ENCODE measurements around the gene GPC1.

GPC1 gene

GRCh38 chr2:240452462-240453256 is 17.2 kb downstream of the GPC1 start:
- DNase-seq, result peak; percentile 60 to 97 (median 75)
- intact Hi-C loops (cut with DNase I), result no loop called here

GRCh38 chr2:240453461-240454105 is 18.1 kb downstream of the GPC1 start:
- intact Hi-C loops (cut with DNase I), result no loop called here
- DNase-seq, result peak in 7 of 10 donors; percentile 2 to 83 (median 24)

- DNase-seq, result peak in 5 of 10 donors; percentile 43 to 95 (median 88)
- intact Hi-C loops (cut with DNase I), result no loop called here
Measured at GRCh38 chr2:240454106-240454901, 18.8 kb downstream of the GPC1 start.

GRCh38 chr2:240455272-240455646 is 19.8 kb downstream of the GPC1 start:
- intact Hi-C loops (cut with DNase I), result no loop called here
- peak in 3 of 10 donors; percentile 5 to 69 (median 56) for DNase-seq

DNA sequence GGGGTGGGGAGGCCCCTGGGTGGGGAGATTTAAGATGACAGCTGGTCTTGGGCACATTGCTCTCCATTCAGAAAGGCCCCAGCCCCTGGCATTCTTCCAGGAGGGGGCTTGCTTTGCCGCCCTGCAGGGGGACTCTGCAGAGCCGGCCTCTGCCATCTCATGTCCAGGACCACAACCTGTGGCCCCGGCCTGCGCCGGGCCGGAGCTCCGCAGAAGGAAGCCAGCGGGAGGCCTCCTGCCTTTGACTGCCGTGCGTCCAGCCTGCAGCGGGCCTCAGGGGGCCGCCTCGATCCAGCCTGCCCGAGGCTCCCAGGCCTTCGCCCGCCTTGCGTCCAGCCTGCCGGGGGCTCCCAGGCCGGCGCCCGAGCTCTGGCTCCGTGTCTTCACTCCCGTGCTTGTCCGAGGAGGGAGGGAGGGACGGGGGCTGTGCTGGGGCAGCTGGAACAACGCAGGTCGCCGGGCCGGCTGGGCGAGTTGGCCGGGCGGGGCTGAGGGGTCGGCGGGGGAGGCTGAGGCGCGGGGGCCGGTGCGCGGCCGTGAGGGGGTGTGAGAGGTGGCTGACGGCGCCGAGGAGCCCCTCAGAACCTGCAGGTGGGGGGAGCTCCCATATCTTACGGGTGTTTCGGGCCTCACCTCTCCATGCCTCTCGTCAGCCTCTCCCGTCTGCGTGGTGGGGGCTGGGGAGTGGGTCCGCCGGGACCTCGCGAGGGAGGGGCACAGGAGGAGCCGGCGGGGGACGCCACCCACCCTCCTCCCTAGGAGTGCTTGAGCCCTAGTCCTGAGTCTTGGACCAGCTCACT is 20.4 kb downstream of the GPC1 start:
- DNase-seq, result peak in 4 of 10 donors; percentile 14 to 89 (median 84)
- intact Hi-C loops (cut with DNase I), result no loop called here

DNA sequence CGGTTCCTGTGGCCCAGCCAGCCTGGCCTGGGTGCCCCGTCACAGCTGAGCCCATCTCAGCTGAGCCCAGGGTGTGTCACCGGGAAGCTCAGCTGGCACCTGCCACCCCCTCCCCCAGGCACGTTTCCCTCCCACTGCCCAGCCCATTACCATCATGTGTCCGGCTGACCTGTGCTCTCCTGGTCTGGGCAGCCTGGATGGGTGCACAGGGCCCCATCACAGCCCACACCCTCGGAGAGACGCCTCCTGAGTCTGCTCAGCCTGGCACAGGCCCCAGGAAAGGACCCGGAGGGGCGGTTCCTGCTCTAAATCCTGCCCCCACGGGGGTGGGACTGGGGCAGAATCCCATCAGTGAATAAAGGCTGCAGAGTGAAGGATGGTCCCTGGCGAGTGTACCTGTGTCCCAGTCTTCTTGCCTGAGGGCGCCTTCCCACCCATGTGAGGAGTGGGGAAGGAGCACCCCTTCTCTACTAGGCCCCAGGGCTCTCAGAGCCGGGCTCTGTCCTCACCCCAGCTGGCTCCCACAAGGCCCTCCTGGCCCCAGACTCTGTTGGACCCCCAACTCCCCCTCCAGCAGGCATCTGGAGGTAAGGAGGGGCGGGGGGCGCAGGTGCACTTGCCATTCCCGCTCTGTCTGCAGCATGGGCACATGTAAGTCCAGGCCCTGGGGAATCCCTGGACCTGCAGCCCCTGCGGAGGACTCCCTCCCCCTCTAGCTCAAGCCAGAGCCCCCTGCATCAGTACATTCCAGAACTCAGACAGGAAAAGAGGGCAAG is 21.2 kb downstream of the GPC1 start:
- intact Hi-C loops (cut with DNase I), result no loop called here
- peak in 5 of 10 donors; percentile 9 to 88 (median 76) for DNase-seq

DNA sequence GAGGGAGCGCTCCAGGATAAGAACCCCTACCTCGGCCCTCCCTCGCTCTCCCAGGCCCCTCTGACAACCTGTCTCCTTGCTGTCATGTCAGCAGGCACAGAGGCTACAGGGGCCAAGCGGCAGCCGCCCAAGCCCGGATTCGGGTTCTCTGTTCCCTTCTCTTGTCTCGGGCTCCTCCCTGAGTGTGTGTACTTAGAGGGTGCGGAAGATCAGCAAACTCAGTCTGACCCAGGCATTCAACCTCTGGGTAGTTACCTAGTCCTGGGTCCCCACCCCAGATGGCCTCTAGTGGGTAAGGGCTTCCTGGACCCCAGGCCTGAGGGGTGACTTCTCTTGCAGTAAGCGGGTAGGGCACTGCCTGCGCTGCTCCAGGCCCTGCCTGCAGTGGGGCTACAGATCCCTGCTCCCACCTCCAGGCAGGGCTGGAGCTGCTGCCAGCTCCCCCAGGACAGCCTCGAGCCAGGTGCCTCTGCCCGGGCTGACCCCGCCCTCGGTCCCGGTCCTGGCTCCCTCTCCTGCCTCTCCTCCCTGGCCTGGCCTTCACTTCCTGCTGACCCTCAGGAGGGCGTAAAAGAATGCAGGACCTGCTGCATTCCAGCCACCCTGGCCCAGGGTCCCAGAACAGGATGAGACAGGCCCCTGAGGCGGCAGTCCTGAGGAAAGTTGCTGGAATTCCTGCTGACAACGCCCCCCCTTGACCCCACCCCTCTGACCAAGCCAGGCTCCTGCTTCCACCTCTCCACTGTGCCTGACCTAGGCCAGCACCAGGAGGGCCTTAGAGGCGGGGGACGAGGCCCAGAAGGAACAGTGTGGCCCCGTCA is 22.0 kb downstream of the GPC1 start:
- DNase-seq, result peak in 6 of 10 donors; percentile 4 to 84 (median 36)
- intact Hi-C loops (cut with DNase I), result no loop called here

- DNase-seq, result peak in 8 of 10 donors; percentile 5 to 75 (median 17)
- intact Hi-C loops (cut with DNase I), result no loop called here
Measured at GRCh38 chr2:240458044-240458899, 22.8 kb downstream of the GPC1 start.

- peak in 9 of 10 donors; percentile 8 to 86 (median 17) for DNase-seq
- intact Hi-C loops (cut with DNase I), result no loop called here
Measured at GRCh38 chr2:240458900-240459391, 23.5 kb downstream of the GPC1 start.

- peak in 8 of 10 donors; percentile 7 to 81 (median 22) for DNase-seq
Measured at GRCh38 chr2:240459401-240460252, 24.2 kb downstream of the GPC1 start.

DNA sequence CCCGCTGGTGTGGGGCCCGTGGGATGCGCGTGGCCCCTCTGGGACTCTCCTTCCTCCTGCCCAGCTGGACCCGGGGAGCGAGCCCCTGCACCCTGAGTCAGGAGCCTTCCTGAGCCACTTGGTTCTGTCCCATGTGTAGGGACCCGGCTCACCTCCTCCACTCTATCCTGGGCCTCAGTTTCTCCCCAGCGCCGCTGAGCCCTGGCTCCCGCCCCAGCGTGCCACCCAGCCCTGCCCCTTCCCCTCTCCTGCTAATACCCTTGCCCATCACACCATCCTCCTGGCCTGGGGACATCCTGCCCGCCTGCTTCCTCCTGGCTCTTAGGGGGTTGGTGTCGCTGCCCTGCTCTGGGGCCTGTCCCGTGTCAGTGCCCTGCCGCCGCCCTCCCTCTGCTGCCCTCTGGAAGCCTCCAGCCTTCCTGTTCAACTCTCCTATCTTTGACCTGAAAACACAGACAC is 24.8 kb downstream of the GPC1 start:
- intact Hi-C loops (cut with DNase I), result no loop called here
- DNase-seq, result peak in 6 of 10 donors; percentile 6 to 68 (median 15)

More at GRCh38 chr2:240459401-240460252, 24.2 kb downstream of the GPC1 start:
- intact Hi-C loops (cut with DNase I), result no loop called here

DNA sequence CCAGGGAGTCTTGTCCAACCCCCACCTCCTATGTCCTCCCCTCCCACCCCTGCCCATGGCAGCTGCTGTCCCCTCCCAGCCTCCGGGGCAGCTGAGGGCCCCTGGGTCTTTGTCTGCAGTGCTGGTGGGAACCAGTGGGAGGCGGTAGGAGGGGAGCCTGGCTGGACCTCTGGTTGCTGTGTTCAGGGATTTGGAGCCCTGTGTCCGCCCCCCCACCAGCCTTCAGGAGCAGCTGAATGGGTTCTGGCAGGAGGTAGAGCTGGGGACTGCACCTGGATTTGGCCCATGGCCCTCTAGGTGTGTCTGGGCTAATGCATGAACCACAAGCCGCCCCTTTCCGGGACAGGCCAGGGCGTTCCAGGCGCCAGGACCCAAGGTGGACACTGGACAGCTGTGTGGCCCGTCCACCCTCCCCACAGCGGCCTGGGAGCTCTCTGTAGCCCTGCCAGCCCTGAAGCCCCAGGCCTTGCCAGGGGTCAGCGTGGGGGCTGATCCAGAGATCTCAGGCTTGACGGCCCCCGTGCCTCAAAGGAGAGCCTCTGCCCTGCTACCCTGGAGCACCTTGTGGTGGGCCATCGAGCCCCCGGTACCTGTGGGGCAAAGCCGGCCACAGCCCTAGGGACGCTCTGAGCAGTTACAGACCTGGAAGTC is 25.4 kb downstream of the GPC1 start:
- DNase-seq, result peak in 8 of 10 donors; percentile 1 to 79 (median 18)
- intact Hi-C loops (cut with DNase I), result no loop called here

DNA sequence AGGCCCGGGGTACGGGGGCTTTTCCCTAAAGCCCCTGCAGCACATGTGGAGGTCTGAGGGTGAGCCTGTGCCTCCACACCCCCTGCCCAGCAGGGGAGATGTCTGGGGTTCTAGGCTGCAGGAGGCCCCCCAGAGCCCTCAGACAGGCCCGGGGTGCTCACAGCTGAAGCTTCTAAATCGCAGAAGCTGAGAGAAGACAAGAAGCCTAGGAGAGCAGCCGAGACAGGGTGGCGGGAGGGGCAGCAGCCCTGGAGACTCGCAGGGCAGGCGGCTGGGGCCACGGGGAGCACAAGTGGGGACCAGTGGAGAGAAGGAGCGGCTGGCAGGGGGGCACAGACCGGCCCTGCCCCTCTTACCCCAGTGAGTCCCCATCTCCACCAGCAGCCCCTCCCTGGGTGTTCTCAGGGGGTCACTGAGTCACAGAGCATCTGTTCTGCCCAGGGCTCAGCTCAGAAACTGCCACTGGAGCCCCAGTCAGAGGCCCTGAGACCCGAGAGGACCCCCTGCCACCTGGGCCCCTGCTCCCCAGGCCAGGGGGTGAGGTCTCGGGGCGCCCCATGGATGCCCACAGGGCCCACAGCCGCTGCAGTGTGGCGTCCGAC is 26.1 kb downstream of the GPC1 start:
- intact Hi-C loops (cut with DNase I), result no loop called here
- DNase-seq, result peak in 7 of 10 donors; percentile 2 to 80 (median 23)

DNA sequence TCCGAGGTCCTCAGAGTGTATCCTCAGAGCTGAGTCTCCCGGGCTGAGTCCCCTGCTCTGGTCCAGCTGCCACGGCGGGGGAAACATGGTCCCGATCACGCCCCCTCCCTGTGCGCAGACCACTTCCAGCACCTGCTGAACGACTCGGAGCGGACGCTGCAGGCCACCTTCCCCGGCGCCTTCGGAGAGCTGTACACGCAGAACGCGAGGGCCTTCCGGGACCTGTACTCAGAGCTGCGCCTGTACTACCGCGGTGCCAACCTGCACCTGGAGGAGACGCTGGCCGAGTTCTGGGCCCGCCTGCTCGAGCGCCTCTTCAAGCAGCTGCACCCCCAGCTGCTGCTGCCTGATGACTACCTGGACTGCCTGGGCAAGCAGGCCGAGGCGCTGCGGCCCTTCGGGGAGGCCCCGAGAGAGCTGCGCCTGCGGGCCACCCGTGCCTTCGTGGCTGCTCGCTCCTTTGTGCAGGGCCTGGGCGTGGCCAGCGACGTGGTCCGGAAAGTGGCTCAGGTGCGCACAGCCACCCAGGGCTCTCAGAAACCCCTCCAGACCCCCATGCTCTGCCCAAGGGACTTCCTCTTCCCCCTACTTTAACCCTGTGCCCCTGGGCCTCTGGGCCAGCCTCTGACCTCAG is 26.7 kb downstream of the GPC1 start:
- peak in 7 of 10 donors; percentile 8 to 85 (median 25) for DNase-seq
- intact Hi-C loops (cut with DNase I), result no loop called here
